ENCODE measurements around the gene VIPR2.

- TF ChIP-seq, protein P1, sequence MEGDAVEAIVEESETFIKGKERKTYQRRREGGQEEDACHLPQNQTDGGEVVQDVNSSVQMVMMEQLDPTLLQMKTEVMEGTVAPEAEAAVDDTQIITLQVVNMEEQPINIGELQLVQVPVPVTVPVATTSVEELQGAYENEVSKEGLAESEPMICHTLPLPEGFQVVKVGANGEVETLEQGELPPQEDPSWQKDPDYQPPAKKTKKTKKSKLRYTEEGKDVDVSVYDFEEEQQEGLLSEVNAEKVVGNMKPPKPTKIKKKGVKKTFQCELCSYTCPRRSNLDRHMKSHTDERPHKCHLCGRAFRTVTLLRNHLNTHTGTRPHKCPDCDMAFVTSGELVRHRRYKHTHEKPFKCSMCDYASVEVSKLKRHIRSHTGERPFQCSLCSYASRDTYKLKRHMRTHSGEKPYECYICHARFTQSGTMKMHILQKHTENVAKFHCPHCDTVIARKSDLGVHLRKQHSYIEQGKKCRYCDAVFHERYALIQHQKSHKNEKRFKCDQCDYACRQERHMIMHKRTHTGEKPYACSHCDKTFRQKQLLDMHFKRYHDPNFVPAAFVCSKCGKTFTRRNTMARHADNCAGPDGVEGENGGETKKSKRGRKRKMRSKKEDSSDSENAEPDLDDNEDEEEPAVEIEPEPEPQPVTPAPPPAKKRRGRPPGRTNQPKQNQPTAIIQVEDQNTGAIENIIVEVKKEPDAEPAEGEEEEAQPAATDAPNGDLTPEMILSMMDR (conservative IDR thresholded peaks at IDR 0.05), result no peak
- no peak for TF ChIP-seq EZH2 (IDR thresholded peaks at IDR 0.05; ENCODE audit: low read depth)
These were observed 76.2 kb downstream of the VIPR2 start for GRCh38 chr7:159068488-159068811.
